OCI-LY3 (cell line): ENCODE data around the gene CTNNBL1.

Experiments
- H2AFZ ChIP-seq: fragments of 200-600, 300-600 bp; shearing (Covaris generic); 2 replicates; pipeline ENCODE4 v1.6.0; 2014; ENCODE audit warnings: antibody characterized with exemption, low read depth, low read length
- H3K27ac ChIP-seq: fragments of 200-600, 300-600 bp; sonication (generic); 2 replicates; pipeline ENCODE4 v1.5.1; 2014; ENCODE audit warnings: mild to moderate bottlenecking, low read length, moderate library complexity, mixed read lengths
- H3K27me3 ChIP-seq: fragments of 200-600, 300-600 bp; sonication (generic); 2 replicates; pipeline ENCODE4 v1.6.1; 2014; ENCODE audit warnings: low read depth, low read length, mixed read lengths
- H3K36me3 ChIP-seq: fragments of 200-600, 300-600 bp; sonication (generic); replicated peaks from 2 replicates; pipeline ENCODE3; 2014; ENCODE audit warnings: low read depth, low read length, mixed read lengths
- H3K4me1 ChIP-seq: fragments of 300-600, 200-600 bp; sonication (generic); 2 replicates; pipeline ENCODE4 v1.6.1; 2014; ENCODE audit warnings: low read length, mixed read lengths
- H3K4me2 ChIP-seq: fragments of 200-600, 300-600 bp; sonication (generic); 2 replicates; pipeline ENCODE4 v1.6.1; 2014; ENCODE audit warnings: low read length, mixed read lengths
- H3K4me3 ChIP-seq: fragments of 300-600, 200-600 bp; sonication (generic); 2 replicates; pipeline ENCODE4 v1.5.1; 2014; ENCODE audit warnings: antibody characterized with exemption, mild to moderate bottlenecking, low read length, moderate library complexity
- H3K79me2 ChIP-seq: fragments of 300-600, 200-600 bp; shearing (Covaris generic); 2 replicates; pipeline ENCODE4 v1.6.1; 2014; ENCODE audit warnings: mild to moderate bottlenecking, low read length, mixed read lengths
- H3K9ac ChIP-seq: fragments of 300-600, 200-600 bp; shearing (Covaris generic); 2 replicates; pipeline ENCODE4 v1.6.0; 2014; ENCODE audit warnings: mild to moderate bottlenecking, low read length, moderate library complexity
- H3K9me3 ChIP-seq: fragments of 200-600, 300-600 bp; shearing (Covaris generic); 2 replicates; pipeline ENCODE4 v1.6.1; 2014; ENCODE audit warnings: low read length, mixed read lengths; ENCODE audit not compliant: insufficient read depth
- H4K20me1 ChIP-seq: fragments of 200-600, 300-600 bp; sonication (generic); 2 replicates; pipeline ENCODE4 v1.6.1; 2016; ENCODE audit warnings: low read length, mixed read lengths; ENCODE audit not compliant: insufficient read depth
- CTCF ChIP-seq: fragments of 200-600, 300-600 bp; sonication (generic); IDR thresholded peaks from 2 replicates; pipeline ENCODE4 v1.5.1; 2014; ENCODE audit warnings: antibody characterized with exemption, low read length, low read depth
- EZH2phosphoT487 ChIP-seq: fragments of 200-600 bp; shearing (Covaris generic); IDR thresholded peaks from 2 replicates; pipeline ENCODE4 v1.6.1; 2018; ENCODE audit warnings: antibody characterized with exemption, mixed run types, low read depth

Gene CTNNBL1

GRCh38 chr20:37756234-37756633 lies 62.4 kb downstream of the CTNNBL1 start:
- Histone ChIP-seq H3K4me1 (no peaks in the 10 kb centered on the region), H3K27me3 (no peaks in the 10 kb centered on the region), H2AFZ (no peak overlapping the region), H3K9me3 (no peaks in the 10 kb centered on the region), H3K9ac (no peak overlapping the region), H3K4me2 (no peak overlapping the region), H3K4me3 (no peak overlapping the region), H4K20me1 (peaks cover 7% of the 10 kb centered on the region; the same call in 1 of the 2 replicates), H3K36me3 (peaks cover 51% of the 10 kb centered on the region), H3K79me2 (no peaks in the 10 kb centered on the region), H3K27ac (no peak overlapping the region)
- TF ChIP-seq CTCF (no peak), EZH2phosphoT487 (no peak)

GRCh38 chr20:37757550-37757949 lies 63.7 kb downstream of the CTNNBL1 start:
- H3K27me3 ChIP-seq = no peaks in the 10 kb centered on the region
- no peak overlapping the region for H3K4me2 ChIP-seq
- no peak overlapping the region for H3K27ac ChIP-seq
- no peak overlapping the region for H2AFZ ChIP-seq
- H3K4me1 ChIP-seq = no peaks in the 10 kb centered on the region
- H3K9me3 ChIP-seq = no peaks in the 10 kb centered on the region
- no peak overlapping the region for H3K4me3 ChIP-seq
- peaks cover 44% of the 10 kb centered on the region for H3K36me3 ChIP-seq
- no peak overlapping the region for H3K9ac ChIP-seq
- TF ChIP-seq CTCF = peak; percentile 27
- TF ChIP-seq EZH2phosphoT487 = no peak
- H4K20me1 ChIP-seq = peaks cover 7% of the 10 kb centered on the region; the same call in 1 of the 2 replicates
- H3K79me2 ChIP-seq = no peaks in the 10 kb centered on the region

- Histone ChIP-seq H3K9me3 (no peaks in the 10 kb centered on the region), H3K36me3 (peaks cover 40% of the 10 kb centered on the region), H3K4me3 (no peak overlapping the region), H3K4me2 (no peak overlapping the region), H3K79me2 (no peaks in the 10 kb centered on the region), H3K27ac (no peak overlapping the region), H4K20me1 (peaks cover 6% of the 10 kb centered on the region; the same call in 1 of the 2 replicates), H3K4me1 (no peaks in the 10 kb centered on the region), H3K27me3 (no peaks in the 10 kb centered on the region), H2AFZ (no peak overlapping the region), H3K9ac (no peak overlapping the region)
- TF ChIP-seq EZH2phosphoT487 = no peak
- TF ChIP-seq CTCF = peak; percentile 17
Measured at GRCh38 chr20:37758332-37758731, 64.5 kb downstream of the CTNNBL1 start.

- H3K27ac ChIP-seq = no peak overlapping the region
- H3K9ac ChIP-seq = no peak overlapping the region
- no peak overlapping the region for H3K4me2 ChIP-seq
- no peak overlapping the region for H3K4me3 ChIP-seq
- H3K9me3 ChIP-seq = no peaks in the 10 kb centered on the region
- H2AFZ ChIP-seq = no peak overlapping the region
- H3K27me3 ChIP-seq = no peaks in the 10 kb centered on the region
- H3K36me3 ChIP-seq = peaks cover 43% of the 10 kb centered on the region
- no peak for TF ChIP-seq EZH2phosphoT487
- TF ChIP-seq CTCF = no peak
- no peaks in the 10 kb centered on the region for H3K79me2 ChIP-seq
- H4K20me1 ChIP-seq = 0 out of 2 replicates have a peak, but pooled peaks cover 6% of the 10 kb centered on the region
- no peaks in the 10 kb centered on the region for H3K4me1 ChIP-seq
Measured at GRCh38 chr20:37759052-37759553, 65.3 kb downstream of the CTNNBL1 start.
